Aorta (tissue), 5 donors: ENCODE data around the gene SASH1. TPM values are rescaled to one million over a fixed set of nuclear protein-coding genes. Genes with fewer than 3 reads are reported as not detected.
"Not testable (repeated sequence)": the region's sequence is repeated elsewhere in the genome, so short reads cannot be mapped to it uniquely, and the experiment has no call there.

Source experiments
- ATAC-seq: fragments of 200-7000 bp; cut with Tn5 transposase; one replicate; pipeline ENCODE4 v1.9.1; 2022; ENCODE audit warnings: moderate library complexity; ENCODE audit not compliant: low FRiP score
- DNase-seq, 2 donors: peaks; one replicate each; pipeline ENCODE4 v3.0.0-alpha.2; 2020
- H3K27ac ChIP-seq, 2 donors: one replicate each; pipeline ENCODE4 v1.5.1; 2013; ENCODE audit warnings: low read length in 2 of 2, mild to moderate bottlenecking in 2 of 2, moderate library complexity in 2 of 2, control low read depth in 1 of 2, inconsistent platforms in 1 of 2, low read depth in 1 of 2
- H3K27me3 ChIP-seq, 2 donors: one replicate each; pipeline ENCODE4 v1.6.1; 2013; ENCODE audit warnings: control low read depth in 1 of 2, low read length in 1 of 2, mild to moderate bottlenecking in 1 of 2, moderate library complexity in 1 of 2; ENCODE audit not compliant: insufficient read depth in 2 of 2, control insufficient read depth in 1 of 2
- H3K36me3 ChIP-seq, 2 donors: one replicate each; pipeline ENCODE4 v1.6.1; 2013; ENCODE audit warnings: control low read depth in 1 of 2, low read length in 1 of 2, mild to moderate bottlenecking in 1 of 2; ENCODE audit not compliant: insufficient read depth in 2 of 2, control insufficient read depth in 1 of 2
- H3K4me1 ChIP-seq, 2 donors: one replicate each; pipeline ENCODE4 v1.6.1; 2013; ENCODE audit warnings: low read length in 2 of 2, control low read depth in 1 of 2, mild to moderate bottlenecking in 1 of 2, moderate library complexity in 1 of 2; ENCODE audit not compliant: insufficient read depth in 2 of 2, control insufficient read depth in 1 of 2
- H3K4me3 ChIP-seq, 2 donors: one replicate each; pipeline ENCODE4 v1.5.1; 2013; ENCODE audit warnings: low read length in 2 of 2, control low read depth in 1 of 2, mild to moderate bottlenecking in 1 of 2
- H3K9me3 ChIP-seq: one replicate; pipeline ENCODE4 v1.6.1; 2013; ENCODE audit warnings: mild to moderate bottlenecking, low read length; ENCODE audit not compliant: control insufficient read depth
- WGBS, 2 donors: extraction: QIAGEN DNeasy Blood & Tissue Kit; methylation state at CpG; one replicate each; pipeline ENCODE4 v1.1.7; 2013; 5-methylcytosine and 5-hydroxymethylcytosine counted together
- intact Hi-C, 2 donors: fragments of 100-400 bp; cut with DNase I; formaldehyde crosslinking; loops; one replicate each; pipeline versions ENCODE4 v1.14.2 to v1.15.0; 2022
- polyA plus RNA-seq, 2 donors: library from polyadenylated mRNA; stranded (reverse); fragments of 200-250 nt; gene quantifications; one replicate each; pipeline ENCODE4 v1.2.3, GENCODE V29; 2013
- total RNA-seq, 2 donors: library from RNA; stranded (reverse); fragmentation: NEBNext Ultra II Directional; extraction: Animal tissue kit (Norgen Biotek cat#: 25700); gene quantifications; one replicate each; pipeline ENCODE4 v1.2.1, GENCODE V29; 2021
- donor health status: healthy with polysubstance abuse.
- donor health status: Bipolar disorder and iron deficiency.
- donor health status: DM: no; HTN: no; CAD: no.
- donor health status: DM: no; HTN: no; CAD: no.
- donor health status: DM: yes; HTN: yes; CAD: no.

Gene SASH1
- total and polyA plus RNA-seq, 4 donors, result 10.3 to 120 (median 67.8) TPM

GRCh38 chr6:148348778-148349177 is 6.1 kb downstream of the SASH1 start:
- no peak for ATAC-seq
- intact Hi-C loops, result loop anchor here (10.0 kb wide), 2 partner anchors 56 to 186 kb away; no protein-coding TSS in a partner anchor
- no peak overlapping the region for H3K27ac ChIP-seq
- no peaks in the 10 kb centered on the region for H3K36me3 ChIP-seq
- H3K9me3 ChIP-seq, result no peaks in the 10 kb centered on the region
- peaks cover 5 to 8% of the 10 kb centered on the region in 2 donors for H3K4me1 ChIP-seq
- no peak overlapping the region for H3K4me3 ChIP-seq
- DNase-seq, result no peak
- H3K27me3 ChIP-seq, result no peaks in the 10 kb centered on the region
- whole genome bisulfite sequencing, 2 donors, result 86 to 95% methylated on average over 10 of the region's 10 CpGs

GRCh38 chr6:148349466-148349865 is 6.8 kb downstream of the SASH1 start:
- no peaks in the 10 kb centered on the region for H3K36me3 ChIP-seq
- H3K4me3 ChIP-seq, result no peak overlapping the region
- H3K9me3 ChIP-seq, result no peaks in the 10 kb centered on the region
- ATAC-seq (no peak), DNase-seq (no peak)
- H3K4me1 ChIP-seq, result peaks cover 5% of the 10 kb centered on the region in 2 donors
- intact Hi-C loops, result loop anchor here (10.0 kb wide), 2 partner anchors 55 to 185 kb away; no protein-coding TSS in a partner anchor
- 91 to 94% methylated on average over 9 of the region's 9 CpGs for WGBS, 2 donors
- H3K27me3 ChIP-seq, result no peaks in the 10 kb centered on the region
- no peak overlapping the region for H3K27ac ChIP-seq

GRCh38 chr6:148351309-148351708 is 8.7 kb downstream of the SASH1 start:
- Histone ChIP-seq H3K9me3 (no peaks in the 10 kb centered on the region), H3K4me3 (no peak overlapping the region), H3K4me1 (peaks cover 0 to 3% of the 10 kb centered on the region in 2 donors), H3K27me3 (no peaks in the 10 kb centered on the region), H3K36me3 (no peaks in the 10 kb centered on the region), H3K27ac (no peak overlapping the region)
- no peak for DNase-seq
- no peak for ATAC-seq
- 63% methylated on average over 1 of the region's 1 CpG for WGBS, 2 donors
- intact Hi-C loops, result no loop called here

GRCh38 chr6:148352421-148352820 is 9.8 kb downstream of the SASH1 start:
- intact Hi-C loops, DNase-seq, H3K4me3 ChIP-seq, H3K27me3 ChIP-seq, H3K4me1 ChIP-seq, H3K36me3 ChIP-seq, ATAC-seq, H3K27ac ChIP-seq, H3K9me3 ChIP-seq: not testable (repeated sequence)
- 95 to 96% methylated on average over 7 of the region's 7 CpGs for WGBS, 2 donors

- peak; percentile 91 for ATAC-seq
- Histone ChIP-seq H3K27me3 (no peaks in the 10 kb centered on the region), H3K27ac (no peak overlapping the region), H3K36me3 (no peaks in the 10 kb centered on the region), H3K4me3 (no peak overlapping the region), H3K9me3 (no peaks in the 10 kb centered on the region), H3K4me1 (no peaks in the 10 kb centered on the region)
- DNase-seq, result peak in 1 of 2 donors; percentile 68
- 20 to 23% methylated on average over 7 of the region's 7 CpGs for WGBS, 2 donors
- intact Hi-C loops, result no loop called here
These were observed 15.7 kb downstream of the SASH1 start for GRCh38 chr6:148358196-148358785.

- intact Hi-C loops, result no loop called here
These were observed 16.6 kb downstream of the SASH1 start for GRCh38 chr6:148359228-148359627.

GRCh38 chr6:148364056-148364824 is 21.6 kb downstream of the SASH1 start:
- no peaks in the 10 kb centered on the region for H3K27me3 ChIP-seq
- no peak for DNase-seq
- intact Hi-C loops, result no loop called here
- no peaks in the 10 kb centered on the region for H3K9me3 ChIP-seq
- no peaks in the 10 kb centered on the region for H3K4me1 ChIP-seq
- no peak for ATAC-seq
- no peak overlapping the region for H3K4me3 ChIP-seq
- no peaks in the 10 kb centered on the region for H3K36me3 ChIP-seq
- 75 to 79% methylated on average over 11 of the region's 11 CpGs for WGBS, 2 donors
- H3K27ac ChIP-seq, result no peak overlapping the region

More at GRCh38 chr6:148359228-148359627, 16.6 kb downstream of the SASH1 start:
- no peak for ATAC-seq
- Histone ChIP-seq H3K9me3 (no peaks in the 10 kb centered on the region), H3K4me1 (no peaks in the 10 kb centered on the region), H3K36me3 (no peaks in the 10 kb centered on the region), H3K27ac (no peak overlapping the region), H3K27me3 (no peaks in the 10 kb centered on the region), H3K4me3 (no peak overlapping the region)
- WGBS, 2 donors, result 87 to 90% methylated on average over 5 of the region's 5 CpGs
- DNase-seq, result no peak

- no peaks in the 10 kb centered on the region for H3K9me3 ChIP-seq
- no peaks in the 10 kb centered on the region for H3K27me3 ChIP-seq
- H3K4me1 ChIP-seq, result no peaks in the 10 kb centered on the region
- ATAC-seq (no peak), DNase-seq (no peak)
- no peak overlapping the region for H3K4me3 ChIP-seq
- intact Hi-C loops, result no loop called here
- WGBS, 2 donors, result 87 to 89% methylated on average over 3 of the region's 3 CpGs
- no peak overlapping the region for H3K27ac ChIP-seq
- no peaks in the 10 kb centered on the region for H3K36me3 ChIP-seq
These were observed 22.4 kb downstream of the SASH1 start for GRCh38 chr6:148365041-148365440.
